Heart left ventricle (tissue), 13 donors: Measurements from ENCODE around the gene SPAM1.

ENCODE experiments used
- POLR2A ChIP-seq, 2 donors: fragments of 450-650 bp; IDR thresholded peaks; one replicate each; pipeline ENCODE4 v1.6.1; 2017; ENCODE audit warnings: antibody characterized with exemption in 2 of 2, mild to moderate bottlenecking in 2 of 2, moderate library complexity in 2 of 2
- TF ChIP-seq, protein P1 (sequence below), 12 donors: fragments of 200-600 bp; sonication (generic) in 4 of 12; IDR thresholded peaks; one replicate each; pipeline versions ENCODE4 v1.5.0 to v1.8.0; 2018 to 2022; ENCODE audit warnings: antibody characterized with exemption in 12 of 12, mild to moderate bottlenecking in 5 of 12
- donor health status: ischemic (EF 13 %, LVEDD 7.1; RV severe dilation, severe dysfunction).
- donor health status: DM: no; HTN: yes; CAD: no.
- donor health status: DM: no; HTN: no; CAD: no.
- donor health status: ischemic (EF 25% LVEDD 6.9; RV normal size, moderate dysfunction).
- donor health status: ischemic (EF 25% LVEDD 5.7; RV mildly dilated, moderate dysfunction).
- donor health status: ischemic (EF 35%, LVEDD 5.7; RV mildly dilated, moderate dysfunction).
- donor health status: nonischemic (EF 11% LVEDD 7.7; RV severe dilation, severe dysfunction).
- donor health status: DM: yes; HTN: yes; CAD: no.
- donor health status: PGD.
- donor health status: ischemic (EF 29% LVEDD 5.4; RV normal size, mild dysfunction).
- donor health status: nonischemic (EF 23%, LVEDD 6.1; RV moderate dilation, normal function).

DNA sequence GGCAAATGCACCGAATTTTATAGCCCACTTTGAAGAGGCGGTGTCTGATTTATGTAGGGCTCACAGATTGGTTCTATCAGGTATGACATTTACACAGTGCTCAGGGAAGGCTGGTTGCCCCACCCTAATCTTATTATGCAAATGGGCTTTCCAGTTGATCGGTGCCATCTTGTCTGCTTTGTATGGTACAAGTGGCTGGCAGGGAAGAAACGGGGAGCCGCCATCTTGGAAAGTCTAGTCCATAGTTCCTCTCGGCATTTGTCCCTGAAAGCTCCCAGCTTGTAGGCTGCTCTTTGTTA lies 71.2 kb downstream of the SPAM1 start:
- TF ChIP-seq, protein P1, sequence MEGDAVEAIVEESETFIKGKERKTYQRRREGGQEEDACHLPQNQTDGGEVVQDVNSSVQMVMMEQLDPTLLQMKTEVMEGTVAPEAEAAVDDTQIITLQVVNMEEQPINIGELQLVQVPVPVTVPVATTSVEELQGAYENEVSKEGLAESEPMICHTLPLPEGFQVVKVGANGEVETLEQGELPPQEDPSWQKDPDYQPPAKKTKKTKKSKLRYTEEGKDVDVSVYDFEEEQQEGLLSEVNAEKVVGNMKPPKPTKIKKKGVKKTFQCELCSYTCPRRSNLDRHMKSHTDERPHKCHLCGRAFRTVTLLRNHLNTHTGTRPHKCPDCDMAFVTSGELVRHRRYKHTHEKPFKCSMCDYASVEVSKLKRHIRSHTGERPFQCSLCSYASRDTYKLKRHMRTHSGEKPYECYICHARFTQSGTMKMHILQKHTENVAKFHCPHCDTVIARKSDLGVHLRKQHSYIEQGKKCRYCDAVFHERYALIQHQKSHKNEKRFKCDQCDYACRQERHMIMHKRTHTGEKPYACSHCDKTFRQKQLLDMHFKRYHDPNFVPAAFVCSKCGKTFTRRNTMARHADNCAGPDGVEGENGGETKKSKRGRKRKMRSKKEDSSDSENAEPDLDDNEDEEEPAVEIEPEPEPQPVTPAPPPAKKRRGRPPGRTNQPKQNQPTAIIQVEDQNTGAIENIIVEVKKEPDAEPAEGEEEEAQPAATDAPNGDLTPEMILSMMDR (IDR thresholded peaks at IDR 0.05): no peak
- no peak for TF ChIP-seq POLR2A (IDR thresholded peaks at IDR 0.05)
